Measurements from ENCODE around the gene NSD1.

NSD1 gene

DNA sequence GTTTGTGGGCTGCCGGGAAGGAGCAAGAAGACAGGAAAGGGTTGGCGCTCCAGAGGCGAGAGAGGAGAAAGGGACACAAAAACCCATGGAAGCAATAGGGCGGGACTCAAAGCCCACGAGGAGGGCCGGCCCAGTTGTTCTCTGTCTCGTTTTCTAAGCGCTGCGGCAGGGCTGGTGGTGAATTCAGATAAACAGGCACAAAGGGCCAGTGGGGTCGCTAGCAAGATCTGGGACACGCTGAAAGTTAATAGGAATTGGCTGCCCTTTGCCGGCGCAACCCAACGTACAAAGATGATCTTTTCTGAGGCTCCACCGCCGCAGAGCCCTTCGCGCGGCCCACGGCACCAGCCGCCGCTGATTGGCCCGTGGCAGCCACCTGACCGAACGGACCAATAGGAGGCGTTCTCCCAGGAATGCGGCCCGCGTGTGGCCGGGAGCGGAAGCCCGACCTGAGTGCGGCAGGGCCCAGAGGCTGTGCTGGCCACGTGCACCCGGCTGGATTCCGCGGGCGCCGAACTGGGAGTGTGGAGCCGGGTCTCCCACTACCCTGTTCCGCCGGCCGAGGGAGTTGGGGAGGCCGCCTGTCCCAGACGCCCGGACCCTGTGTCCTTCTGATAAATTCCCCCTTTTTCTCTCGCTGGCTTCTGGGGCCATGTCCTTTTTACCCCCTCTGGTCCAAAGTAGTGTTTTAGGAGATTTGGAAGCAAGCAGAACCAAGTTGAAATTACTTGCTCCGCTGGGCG is 16.8 kb upstream of the NSD1 start:
- in situ Hi-C loops (cut with HindIII; ENCODE audit: low sequenced_read_pairs) = no loop called here
- TF ChIP-seq, protein P1, sequence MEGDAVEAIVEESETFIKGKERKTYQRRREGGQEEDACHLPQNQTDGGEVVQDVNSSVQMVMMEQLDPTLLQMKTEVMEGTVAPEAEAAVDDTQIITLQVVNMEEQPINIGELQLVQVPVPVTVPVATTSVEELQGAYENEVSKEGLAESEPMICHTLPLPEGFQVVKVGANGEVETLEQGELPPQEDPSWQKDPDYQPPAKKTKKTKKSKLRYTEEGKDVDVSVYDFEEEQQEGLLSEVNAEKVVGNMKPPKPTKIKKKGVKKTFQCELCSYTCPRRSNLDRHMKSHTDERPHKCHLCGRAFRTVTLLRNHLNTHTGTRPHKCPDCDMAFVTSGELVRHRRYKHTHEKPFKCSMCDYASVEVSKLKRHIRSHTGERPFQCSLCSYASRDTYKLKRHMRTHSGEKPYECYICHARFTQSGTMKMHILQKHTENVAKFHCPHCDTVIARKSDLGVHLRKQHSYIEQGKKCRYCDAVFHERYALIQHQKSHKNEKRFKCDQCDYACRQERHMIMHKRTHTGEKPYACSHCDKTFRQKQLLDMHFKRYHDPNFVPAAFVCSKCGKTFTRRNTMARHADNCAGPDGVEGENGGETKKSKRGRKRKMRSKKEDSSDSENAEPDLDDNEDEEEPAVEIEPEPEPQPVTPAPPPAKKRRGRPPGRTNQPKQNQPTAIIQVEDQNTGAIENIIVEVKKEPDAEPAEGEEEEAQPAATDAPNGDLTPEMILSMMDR (IDR thresholded peaks at IDR 0.05; ENCODE audit: low read depth, low read length) = no peak
- H3K4me3 ChIP-seq (ENCODE audit: low read depth, low read length) = no peak overlapping the region

DNA sequence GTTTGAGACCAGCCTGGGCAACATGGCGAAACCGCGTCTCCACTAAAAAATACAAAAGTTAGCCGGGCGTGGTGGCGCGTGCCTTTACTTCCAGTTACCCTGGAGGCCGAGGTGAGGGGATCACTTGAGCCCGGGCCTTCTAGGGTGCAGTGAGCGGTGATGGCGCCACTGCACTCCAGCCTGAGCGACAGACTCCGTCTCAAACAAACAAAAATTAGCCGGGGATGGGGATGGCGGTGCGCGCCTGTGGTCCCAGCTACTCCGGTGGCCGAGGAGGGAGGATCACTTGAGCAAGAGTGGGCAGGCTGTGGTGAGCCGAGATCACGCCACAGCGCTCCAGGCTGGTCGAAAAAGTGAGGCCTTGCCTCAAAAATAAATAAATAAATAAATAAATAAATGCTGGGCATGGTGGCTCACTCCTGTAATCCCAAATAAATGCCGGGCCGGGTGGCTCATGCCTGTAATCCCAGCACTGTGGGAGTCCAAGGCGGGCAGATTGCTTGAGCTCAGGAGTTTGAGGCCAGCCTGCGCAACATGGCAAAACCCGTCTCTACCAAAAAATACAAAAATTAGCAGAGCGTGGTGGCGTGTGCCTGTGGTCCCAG is 16.0 kb upstream of the NSD1 start:
- in situ Hi-C loops (cut with HindIII; ENCODE audit: low sequenced_read_pairs) = no loop called here
- TF ChIP-seq, protein P1 (IDR thresholded peaks at IDR 0.05; ENCODE audit: low read depth, low read length) = no peak
- DNase-seq (ENCODE audit: low read depth, low spot score) = no peak
- no peak overlapping the region for H3K4me3 ChIP-seq (ENCODE audit: low read depth, low read length)

More for the DNA sequence above, 16.8 kb upstream of the NSD1 start:
- peak; percentile 67 for DNase-seq (ENCODE audit: low read depth, low spot score)

DNA sequence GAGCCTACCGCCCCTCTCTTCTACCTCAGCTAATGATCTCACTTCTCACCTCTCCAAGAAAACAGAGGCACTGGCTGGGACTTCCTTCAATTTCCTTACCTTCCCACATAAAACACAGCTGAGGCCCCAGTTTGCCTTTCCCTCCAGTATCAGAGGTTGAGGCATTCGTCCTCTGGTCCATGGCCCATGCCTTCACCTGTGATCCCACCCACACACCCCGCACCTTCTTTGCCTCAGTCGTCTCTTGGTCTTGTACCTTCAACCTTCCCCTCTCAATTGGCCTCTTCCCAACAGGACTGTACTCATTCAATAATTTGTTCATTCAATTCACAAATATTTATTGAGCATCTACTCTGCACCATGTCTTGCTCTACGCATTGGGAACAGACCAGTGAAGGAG is 11.0 kb upstream of the NSD1 start:
- TF ChIP-seq, protein P1 (IDR thresholded peaks at IDR 0.05; ENCODE audit: low read depth, low read length) = no peak
- H3K4me3 ChIP-seq (ENCODE audit: low read depth, low read length) = no peak overlapping the region
- DNase-seq (ENCODE audit: low read depth, low spot score) = no peak
- in situ Hi-C loops (cut with HindIII; ENCODE audit: low sequenced_read_pairs) = no loop called here

- TF ChIP-seq, protein P1 (IDR thresholded peaks at IDR 0.05; ENCODE audit: low read depth, low read length) = no peak
- no peak for DNase-seq (ENCODE audit: low read depth, low spot score)
- in situ Hi-C loops (cut with HindIII; ENCODE audit: low sequenced_read_pairs) = no loop called here
- no peak overlapping the region for H3K4me3 ChIP-seq (ENCODE audit: low read depth, low read length)
Measured at GRCh38 chr5:177123789-177124485, 9.6 kb upstream of the NSD1 start.

- in situ Hi-C loops (cut with HindIII; ENCODE audit: low sequenced_read_pairs) = no loop called here
- no peak for DNase-seq (ENCODE audit: low read depth, low spot score)
- TF ChIP-seq, protein P1 (IDR thresholded peaks at IDR 0.05; ENCODE audit: low read depth, low read length) = no peak
- H3K4me3 ChIP-seq (ENCODE audit: low read depth, low read length) = no peak overlapping the region
Measured at GRCh38 chr5:177124486-177124991, 9.0 kb upstream of the NSD1 start.

DNA sequence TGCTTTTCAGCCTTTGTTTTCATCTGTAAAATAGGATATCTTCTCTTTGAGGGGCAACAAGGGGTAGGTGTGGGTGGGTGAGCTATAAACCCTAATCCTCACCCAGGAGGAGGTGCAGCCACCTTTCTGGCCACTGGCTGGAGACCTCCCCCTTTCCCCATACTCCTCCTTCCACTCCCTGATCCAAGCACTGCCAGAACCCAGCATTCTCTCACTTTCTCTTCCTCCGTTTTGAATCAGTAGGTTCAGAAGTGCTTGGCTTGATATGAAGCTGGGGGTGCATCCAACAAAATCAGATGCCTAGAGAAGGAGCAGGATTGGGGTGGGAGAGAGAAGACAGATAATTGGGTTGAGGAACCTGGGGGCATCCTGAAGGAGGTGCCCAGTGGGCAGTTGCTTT is 6.8 kb upstream of the NSD1 start:
- H3K4me3 ChIP-seq (ENCODE audit: low read depth, low read length) = no peak overlapping the region
- no peak for DNase-seq (ENCODE audit: low read depth, low spot score)
- TF ChIP-seq, protein P1 (IDR thresholded peaks at IDR 0.05; ENCODE audit: low read depth, low read length) = no peak
- in situ Hi-C loops (cut with HindIII; ENCODE audit: low sequenced_read_pairs) = no loop called here

Measured in astrocyte of the spinal cord (primary cell).